ENCODE measurements around the gene TRAP1.

Gene TRAP1

DNA sequence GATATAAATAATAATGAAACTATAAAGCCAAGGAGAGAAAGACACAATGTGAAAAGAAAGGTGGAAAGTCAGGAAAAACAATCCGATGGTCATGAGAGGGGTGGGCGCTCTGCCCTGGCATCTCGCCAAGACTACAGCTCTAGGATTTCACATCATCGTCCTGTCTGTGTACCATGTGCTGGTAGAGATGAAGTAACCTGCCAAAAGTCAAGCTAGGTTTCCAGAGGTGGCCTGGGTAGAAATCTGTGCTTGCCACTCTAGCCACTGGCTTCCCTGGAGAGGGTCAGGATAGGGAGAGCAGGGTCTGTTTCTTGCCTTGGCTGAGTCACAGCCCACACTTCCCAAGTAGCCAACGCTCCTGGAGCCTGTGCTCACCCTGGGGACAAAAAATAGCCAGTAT, 31.0 kb upstream of the TRAP1 start:
- TF ChIP-seq, protein P1, sequence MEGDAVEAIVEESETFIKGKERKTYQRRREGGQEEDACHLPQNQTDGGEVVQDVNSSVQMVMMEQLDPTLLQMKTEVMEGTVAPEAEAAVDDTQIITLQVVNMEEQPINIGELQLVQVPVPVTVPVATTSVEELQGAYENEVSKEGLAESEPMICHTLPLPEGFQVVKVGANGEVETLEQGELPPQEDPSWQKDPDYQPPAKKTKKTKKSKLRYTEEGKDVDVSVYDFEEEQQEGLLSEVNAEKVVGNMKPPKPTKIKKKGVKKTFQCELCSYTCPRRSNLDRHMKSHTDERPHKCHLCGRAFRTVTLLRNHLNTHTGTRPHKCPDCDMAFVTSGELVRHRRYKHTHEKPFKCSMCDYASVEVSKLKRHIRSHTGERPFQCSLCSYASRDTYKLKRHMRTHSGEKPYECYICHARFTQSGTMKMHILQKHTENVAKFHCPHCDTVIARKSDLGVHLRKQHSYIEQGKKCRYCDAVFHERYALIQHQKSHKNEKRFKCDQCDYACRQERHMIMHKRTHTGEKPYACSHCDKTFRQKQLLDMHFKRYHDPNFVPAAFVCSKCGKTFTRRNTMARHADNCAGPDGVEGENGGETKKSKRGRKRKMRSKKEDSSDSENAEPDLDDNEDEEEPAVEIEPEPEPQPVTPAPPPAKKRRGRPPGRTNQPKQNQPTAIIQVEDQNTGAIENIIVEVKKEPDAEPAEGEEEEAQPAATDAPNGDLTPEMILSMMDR (conservative IDR thresholded peaks at IDR 0.05; ENCODE audit: low read depth, low read length) = no peak
- DNase-seq (ENCODE audit: low read depth) = no peak

DNA sequence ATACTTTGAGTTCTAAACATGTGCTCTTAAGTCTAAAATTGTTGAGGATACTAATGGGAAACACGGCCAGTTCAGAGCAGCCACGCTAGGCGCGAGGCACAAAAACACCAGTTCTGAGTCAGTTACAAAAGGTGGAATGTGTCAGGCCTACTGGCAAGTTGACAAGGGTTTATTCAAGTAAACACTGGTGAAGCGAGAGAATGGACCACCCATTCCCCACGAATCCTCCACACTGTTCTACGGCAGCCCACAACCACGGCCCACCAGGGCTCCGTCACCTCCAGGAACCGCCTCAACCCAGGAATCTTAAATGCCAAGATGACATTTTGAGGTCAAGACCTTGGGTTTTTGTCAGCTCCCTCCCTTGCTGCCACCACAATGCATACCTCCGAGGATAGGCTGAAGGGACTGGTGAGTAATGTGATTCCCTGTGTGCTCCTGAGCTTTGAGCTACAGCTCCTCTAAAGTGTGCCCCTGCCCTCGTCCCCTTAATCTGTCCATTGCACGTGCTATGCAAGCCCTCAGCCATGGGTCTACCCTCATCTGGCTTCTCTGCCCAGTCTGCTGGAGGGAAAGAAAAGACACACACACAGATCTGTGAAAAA, 28.5 kb upstream of the TRAP1 start:
- no peak overlapping the region for H3K4me3 ChIP-seq (ENCODE audit: low read length)
- DNase-seq (ENCODE audit: low read depth) = peak; percentile 8
- TF ChIP-seq, protein P1 (conservative IDR thresholded peaks at IDR 0.05; ENCODE audit: low read depth, low read length) = no peak

More for the DNA sequence above, 31.0 kb upstream of the TRAP1 start:
- H3K4me3 ChIP-seq (ENCODE audit: low read length) = no peak overlapping the region

DNA sequence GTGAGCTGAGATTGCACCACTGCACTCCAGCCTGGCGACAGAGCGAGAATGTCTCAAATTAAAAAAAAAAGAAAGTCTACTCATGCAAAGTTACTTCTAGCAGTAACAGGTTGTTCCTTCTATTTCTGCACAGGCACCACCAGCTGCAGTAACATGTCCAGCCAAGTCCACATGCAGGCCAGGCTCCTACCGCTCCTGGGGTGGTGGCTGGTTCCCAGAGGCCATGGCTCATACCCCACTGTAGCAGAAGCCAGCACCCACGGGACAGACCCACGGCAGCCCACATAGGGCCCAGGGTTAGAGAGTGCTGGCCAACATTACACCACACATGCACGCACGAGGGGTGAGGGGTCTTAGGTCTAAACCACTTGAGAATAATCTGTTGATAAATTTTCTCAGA, 26.7 kb upstream of the TRAP1 start:
- no peak overlapping the region for H3K4me3 ChIP-seq (ENCODE audit: low read length)
- TF ChIP-seq, protein P1 (conservative IDR thresholded peaks at IDR 0.05; ENCODE audit: low read depth, low read length) = no peak
- DNase-seq (ENCODE audit: low read depth) = no peak

DNA sequence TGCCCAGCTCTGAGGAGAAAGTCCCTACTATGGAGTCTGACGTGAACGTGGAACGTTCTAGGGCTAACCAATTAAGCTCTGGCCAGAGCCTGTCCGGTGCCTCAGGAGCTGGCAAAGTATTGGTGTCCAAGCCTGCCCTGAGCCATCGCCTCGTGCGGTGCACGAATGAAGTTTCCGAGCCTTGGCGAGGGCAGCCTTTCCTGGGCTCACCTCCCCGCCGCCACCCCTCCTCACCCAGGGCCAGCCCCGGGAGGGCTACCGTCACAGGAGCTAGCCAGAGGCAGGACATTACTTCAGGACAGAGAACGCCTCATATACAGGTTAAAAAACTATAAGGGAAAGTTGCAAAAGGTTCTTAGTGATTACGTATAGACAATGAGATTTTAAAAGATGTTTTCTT, 23.6 kb upstream of the TRAP1 start:
- TF ChIP-seq, protein P1 (conservative IDR thresholded peaks at IDR 0.05; ENCODE audit: low read depth, low read length) = no peak
- DNase-seq (ENCODE audit: low read depth) = no peak
- no peak overlapping the region for H3K4me3 ChIP-seq (ENCODE audit: low read length)

DNA sequence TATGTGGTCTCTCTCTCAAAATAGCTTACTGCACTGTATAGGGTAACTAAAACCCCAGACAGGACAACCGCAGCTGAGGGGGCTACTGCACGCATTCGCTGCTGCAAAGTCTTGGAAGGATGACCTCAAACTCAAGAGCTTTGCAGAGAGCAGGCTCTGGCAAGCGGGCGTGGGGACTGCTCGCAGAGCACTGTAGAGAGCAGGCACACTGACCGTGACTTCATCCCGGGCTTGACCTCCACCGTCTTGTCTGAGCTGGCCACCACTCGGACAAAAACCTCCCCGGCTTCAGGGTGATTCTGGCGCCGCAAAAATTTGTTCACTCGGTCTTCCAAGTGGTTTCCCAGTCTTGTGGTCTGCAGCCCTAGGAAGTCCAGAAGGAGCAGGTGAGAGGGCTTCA, 22.9 kb upstream of the TRAP1 start:
- H3K4me3 ChIP-seq (ENCODE audit: low read length) = no peak overlapping the region
- no peak for DNase-seq (ENCODE audit: low read depth)
- TF ChIP-seq, protein P1 (conservative IDR thresholded peaks at IDR 0.05; ENCODE audit: low read depth, low read length) = no peak

DNA sequence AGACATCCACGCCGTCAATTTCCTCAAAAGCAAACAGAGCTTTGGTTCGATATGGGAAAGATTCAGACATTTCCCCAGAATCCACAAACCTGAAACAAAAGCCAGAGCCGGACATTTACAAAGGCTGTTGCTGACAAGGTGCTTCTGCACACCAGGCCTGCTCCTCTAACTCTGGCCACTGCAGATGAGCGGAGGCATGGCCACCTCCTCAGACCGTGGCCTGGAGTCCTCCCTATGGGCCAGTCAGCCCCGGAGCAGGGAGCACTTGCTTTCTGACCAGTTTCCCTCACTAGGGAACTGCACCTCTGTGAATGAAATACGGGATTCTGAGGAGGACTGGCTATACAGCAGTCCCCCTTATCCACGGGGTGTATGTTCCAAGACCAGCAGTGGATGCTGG, 22.3 kb upstream of the TRAP1 start:
- DNase-seq (ENCODE audit: low read depth) = no peak
- H3K4me3 ChIP-seq (ENCODE audit: low read length) = no peak overlapping the region
- TF ChIP-seq, protein P1 (conservative IDR thresholded peaks at IDR 0.05; ENCODE audit: low read depth, low read length) = no peak

DNA sequence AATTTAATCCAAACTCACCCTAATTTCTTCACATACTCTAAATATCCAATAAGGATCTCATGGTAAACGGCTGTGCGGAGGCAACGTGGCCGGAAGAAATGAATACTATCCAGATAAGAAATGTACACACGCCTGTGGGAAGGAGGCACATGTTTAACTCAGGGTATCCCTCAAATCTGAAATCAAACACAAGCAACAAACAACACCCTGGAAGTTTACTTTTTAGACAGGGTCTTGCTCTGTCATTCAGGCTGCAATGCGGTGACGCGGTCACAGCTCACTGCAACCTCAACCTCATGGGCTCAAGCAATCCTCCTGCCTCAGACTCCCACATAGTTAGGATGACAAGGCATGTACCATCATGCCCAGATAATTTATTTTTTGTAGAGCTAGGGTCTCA, 21.2 kb upstream of the TRAP1 start:
- no peak overlapping the region for H3K4me3 ChIP-seq (ENCODE audit: low read length)
- DNase-seq (ENCODE audit: low read depth) = no peak
- TF ChIP-seq, protein P1 (conservative IDR thresholded peaks at IDR 0.05; ENCODE audit: low read depth, low read length) = no peak

Measured in retinal pigment epithelial cell (primary cell).